MCF 10A (cell line): Measurements from ENCODE around the gene PCGF2. TPM values are rescaled to one million over a fixed set of nuclear protein-coding genes. Genes with fewer than 3 reads are reported as not detected.
"Not testable (repeated sequence)": the region's sequence is repeated elsewhere in the genome, so short reads cannot be mapped to it uniquely, and the experiment has no call there.

Experiments used
- BruUV-seq: library from RNA; stranded (reverse); fragments of 400-500 nt; replicated peaks from 2 replicates; lab custom pipeline; 2021; lab: Mats Ljungman, UMichigan
- CTCF ChIA-PET: fragments of 300-600 bp; sonication (Branson Sonifier 250); formaldehyde crosslinking; extraction: SDS; loops from one replicate; lab custom pipeline; 2021; ENCODE audit warnings: antibody characterized with exemption, inconsistent platforms; lab: Yijun Ruan, JAX
- POLR2A ChIA-PET: fragments of 300-600, 350-650 bp; sonication (Branson Sonifier 250); formaldehyde crosslinking; extraction: SDS; loops from one replicate; lab custom pipeline; 2020; ENCODE audit warnings: antibody characterized with exemption, inconsistent platforms; lab: Yijun Ruan, JAX
- DNase-seq: peaks from one replicate; pipeline ENCODE4 v3.0.0-alpha.2; 2018; ENCODE audit not compliant: unreplicated experiment
- H3K27ac Mint-ChIP-seq: one replicate; pipeline ENCODE4 v1.8.0; 2022; ENCODE audit warnings: mild to moderate bottlenecking, low read depth, mixed read lengths; ENCODE audit not compliant: unreplicated experiment
- H3K27me3 Mint-ChIP-seq: one replicate; pipeline ENCODE4 v1.8.0; 2022; ENCODE audit warnings: mixed read lengths; ENCODE audit not compliant: insufficient read depth, unreplicated experiment
- H3K36me3 Mint-ChIP-seq: one replicate; pipeline ENCODE4 v1.8.0; 2022; ENCODE audit warnings: mild to moderate bottlenecking, moderate library complexity, mixed read lengths; ENCODE audit not compliant: insufficient read depth, unreplicated experiment
- H3K4me1 Mint-ChIP-seq: one replicate; pipeline ENCODE4 v1.8.0; 2022; ENCODE audit warnings: mixed read lengths; ENCODE audit not compliant: insufficient read depth, unreplicated experiment
- H3K4me3 Mint-ChIP-seq: one replicate; pipeline ENCODE4 v1.8.0; 2022; ENCODE audit warnings: mild to moderate bottlenecking, moderate library complexity, mixed read lengths; ENCODE audit not compliant: unreplicated experiment
- H3K9me3 Mint-ChIP-seq: one replicate; pipeline ENCODE4 v1.8.0; 2022; ENCODE audit warnings: mixed read lengths; ENCODE audit not compliant: unreplicated experiment
- CTCF ChIP-seq: fragments of 200-600 bp; IDR thresholded peaks from one replicate; pipeline ENCODE4 v1.8.0; 2022; ENCODE audit warnings: antibody characterized with exemption, mild to moderate bottlenecking; ENCODE audit not compliant: unreplicated experiment
- intact Hi-C: fragments of 100-400 bp; cut with micrococcal nuclease; formaldehyde crosslinking; loops from 2 replicates; pipeline ENCODE4 v1.14.1; 2022
- total RNA-seq: library from RNA; stranded (reverse); gene quantifications from 2 replicates; pipeline ENCODE4 v1.2.3, GENCODE V29; 2022

The PCGF2 gene
- total RNA-seq, 1 experiment from 2014 or later = 32.6 TPM

GRCh38 chr17:38789185-38789584 lies 41.0 kb upstream of the PCGF2 start:
- ChIA-PET CTCF (interaction anchor here (0.5 to 0.6 kb wide), 2 partner anchors 40 to 280 kb away, joined by 3 read pairs; no protein-coding TSS in a partner anchor), POLR2A (interaction anchor here (1.0 kb wide), 1 partner anchor 25 kb away, joined by 4 read pairs; no protein-coding TSS in a partner anchor)
- intact Hi-C loops = no loop called here
- Mint-ChIP-seq H3K9me3 (no peaks in the 10 kb centered on the region), H3K27me3 (no peaks in the 10 kb centered on the region), H3K36me3 (peaks cover 49% of the 10 kb centered on the region), H3K4me3 (no peak overlapping the region), H3K4me1 (no peaks in the 10 kb centered on the region), H3K27ac (no peak overlapping the region)
- no peak for TF ChIP-seq CTCF
- no peak for DNase-seq
- BruUV-seq = no TSS peak

GRCh38 chr17:38787999-38788398 lies 39.9 kb upstream of the PCGF2 start:
- H3K27ac Mint-ChIP-seq, H3K27me3 Mint-ChIP-seq, BruUV-seq, DNase-seq, intact Hi-C loops, H3K4me3 Mint-ChIP-seq, H3K9me3 Mint-ChIP-seq, H3K4me1 Mint-ChIP-seq: not testable (repeated sequence)
- H3K36me3 Mint-ChIP-seq = peaks cover 56% of the 10 kb centered on the region
- POLR2A ChIA-PET = interaction anchor here (1.0 to 1.7 kb wide), 3 partner anchors 9 to 36 kb away, joined by 3 to 4 read pairs (median 4); partner anchors contain the start of gene PSMB3
- CTCF ChIA-PET = interaction anchor here (0.7 kb wide), 1 partner anchor 25 kb away, joined by 4 read pairs; no protein-coding TSS in a partner anchor

- no peak for DNase-seq
- Mint-ChIP-seq H3K4me1 (no peaks in the 10 kb centered on the region), H3K4me3 (no peak overlapping the region), H3K9me3 (no peaks in the 10 kb centered on the region), H3K36me3 (peaks cover 58% of the 10 kb centered on the region), H3K27ac (no peak overlapping the region), H3K27me3 (no peaks in the 10 kb centered on the region)
- ChIA-PET POLR2A (interaction anchor here (0.7 to 1.2 kb wide), 2 partner anchors 78 to 84 kb away, joined by 3 to 4 read pairs; partner anchors contain the start of gene LASP1), CTCF (no interaction called here)
- intact Hi-C loops = no loop called here
- BruUV-seq = no TSS peak
- no peak for TF ChIP-seq CTCF
Observed at GRCh38 chr17:38786372-38786771, 38.2 kb upstream of the PCGF2 start.

- Mint-ChIP-seq H3K36me3 (peaks cover 83% of the 10 kb centered on the region), H3K4me3 (no peak overlapping the region), H3K27me3 (no peaks in the 10 kb centered on the region), H3K27ac (no peak overlapping the region), H3K4me1 (no peaks in the 10 kb centered on the region), H3K9me3 (no peaks in the 10 kb centered on the region)
- no peak for DNase-seq
- intact Hi-C loops = no loop called here
- TF ChIP-seq CTCF = no peak
- CTCF ChIA-PET = interaction anchor here (0.7 kb wide), 1 partner anchor 77 kb away, joined by 3 read pairs; no protein-coding TSS in a partner anchor
- POLR2A ChIA-PET = no interaction called here
- BruUV-seq = no TSS peak
Observed at GRCh38 chr17:38783227-38783626, 35.1 kb upstream of the PCGF2 start.
